ENCODE data around the gene SEMA6C.

DNA sequence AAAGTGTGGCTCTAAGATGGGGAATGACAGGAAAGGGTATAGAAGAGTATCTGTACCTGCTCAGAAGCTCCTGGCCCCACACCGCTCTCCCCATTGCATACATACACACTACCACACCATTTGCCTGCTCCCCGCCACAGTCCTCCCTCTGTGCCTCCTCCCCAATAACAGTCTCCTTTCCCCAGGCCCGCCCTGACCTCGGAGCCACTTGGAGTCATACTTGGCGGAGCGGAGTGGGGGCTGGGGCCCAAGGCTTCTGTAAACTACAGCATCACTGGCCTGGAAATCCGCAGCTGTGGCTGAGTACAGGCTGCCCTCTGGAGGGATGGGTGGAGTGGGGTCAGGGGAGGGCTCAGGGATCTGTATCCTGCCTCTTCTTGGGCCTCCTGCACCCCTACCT lies 8.6 kb downstream of the SEMA6C start:
- TF ChIP-seq, protein P1, sequence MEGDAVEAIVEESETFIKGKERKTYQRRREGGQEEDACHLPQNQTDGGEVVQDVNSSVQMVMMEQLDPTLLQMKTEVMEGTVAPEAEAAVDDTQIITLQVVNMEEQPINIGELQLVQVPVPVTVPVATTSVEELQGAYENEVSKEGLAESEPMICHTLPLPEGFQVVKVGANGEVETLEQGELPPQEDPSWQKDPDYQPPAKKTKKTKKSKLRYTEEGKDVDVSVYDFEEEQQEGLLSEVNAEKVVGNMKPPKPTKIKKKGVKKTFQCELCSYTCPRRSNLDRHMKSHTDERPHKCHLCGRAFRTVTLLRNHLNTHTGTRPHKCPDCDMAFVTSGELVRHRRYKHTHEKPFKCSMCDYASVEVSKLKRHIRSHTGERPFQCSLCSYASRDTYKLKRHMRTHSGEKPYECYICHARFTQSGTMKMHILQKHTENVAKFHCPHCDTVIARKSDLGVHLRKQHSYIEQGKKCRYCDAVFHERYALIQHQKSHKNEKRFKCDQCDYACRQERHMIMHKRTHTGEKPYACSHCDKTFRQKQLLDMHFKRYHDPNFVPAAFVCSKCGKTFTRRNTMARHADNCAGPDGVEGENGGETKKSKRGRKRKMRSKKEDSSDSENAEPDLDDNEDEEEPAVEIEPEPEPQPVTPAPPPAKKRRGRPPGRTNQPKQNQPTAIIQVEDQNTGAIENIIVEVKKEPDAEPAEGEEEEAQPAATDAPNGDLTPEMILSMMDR (IDR thresholded peaks at IDR 0.05; ENCODE audit: borderline replicate concordance, extremely low read depth, low read length, poor library complexity, severe bottlenecking), result no peak
- TF ChIP-seq EZH2 (IDR thresholded peaks at IDR 0.05; ENCODE audit: borderline replicate concordance, low read depth, low read length, severe bottlenecking), result no peak

All from DND-41 (cell line).